ENCODE data around the gene ARAP2.

GRCh38 chr4:36213977-36214376 is 30.3 kb downstream of the ARAP2 start:
- TF ChIP-seq POLR2AphosphoS5 (IDR thresholded peaks at IDR 0.05; ENCODE audit: low read depth, low read length) (no peak), SIN3A (IDR thresholded peaks at IDR 0.05; ENCODE audit: borderline replicate concordance, insufficient read depth, low read length) (no peak), REST (IDR thresholded peaks at IDR 0.05; ENCODE audit: insufficient read depth in 1 of 2, low read depth in 2 of 2, low read length in 2 of 2) (no peak)

Data from PFSK-1 (cell line).